Measurements from ENCODE around the gene NLRP6.
"Not testable (repeated sequence)": the region's sequence is repeated elsewhere in the genome, so short reads cannot be mapped to it uniquely, and the experiment has no call there.

Gene NLRP6

DNA sequence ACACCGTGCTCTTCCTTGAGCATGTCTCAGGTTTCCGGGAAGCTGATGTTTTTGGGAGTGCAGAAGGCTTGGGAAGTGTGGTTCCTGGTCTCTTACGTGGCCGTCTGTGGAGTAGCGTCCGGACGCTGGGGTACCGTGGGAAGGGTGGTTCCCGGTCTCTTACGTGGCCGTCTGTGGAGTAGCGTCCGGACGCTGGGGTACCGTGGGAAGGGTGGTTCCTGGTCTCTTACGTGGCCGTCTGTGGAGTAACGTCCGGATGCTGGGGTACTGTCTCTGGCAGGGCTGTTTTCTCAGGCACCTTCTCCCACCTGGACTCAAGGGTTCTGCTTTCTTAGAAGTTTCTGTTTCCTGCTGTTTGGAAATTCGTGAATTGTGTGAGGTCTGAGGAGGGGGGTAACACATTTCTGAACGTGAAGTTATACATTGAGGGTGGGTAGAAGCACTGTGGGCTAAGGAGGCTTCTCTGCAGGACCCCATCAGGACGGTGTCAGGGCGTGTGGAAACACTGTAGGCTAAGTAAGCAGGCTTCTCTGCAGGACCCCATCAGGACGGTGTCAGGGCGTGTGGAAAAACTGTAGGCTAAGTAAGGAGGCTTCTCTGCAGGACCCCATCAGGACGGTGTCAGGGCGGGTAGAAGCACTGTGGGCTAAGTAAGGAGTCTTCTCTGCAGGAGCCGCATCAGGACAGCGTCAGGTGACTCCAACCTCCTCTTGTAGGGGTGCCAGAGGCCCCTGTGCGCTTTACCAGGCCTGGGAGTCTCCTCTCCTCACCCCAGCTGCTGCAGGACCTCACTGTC is 47.8 kb downstream of the NLRP6 start:
- DNase-seq (ENCODE audit: low spot score) = no peak

- no peak for DNase-seq (ENCODE audit: low spot score)
These were observed 48.3 kb downstream of the NLRP6 start for GRCh38 chr11:326592-326841.

DNA sequence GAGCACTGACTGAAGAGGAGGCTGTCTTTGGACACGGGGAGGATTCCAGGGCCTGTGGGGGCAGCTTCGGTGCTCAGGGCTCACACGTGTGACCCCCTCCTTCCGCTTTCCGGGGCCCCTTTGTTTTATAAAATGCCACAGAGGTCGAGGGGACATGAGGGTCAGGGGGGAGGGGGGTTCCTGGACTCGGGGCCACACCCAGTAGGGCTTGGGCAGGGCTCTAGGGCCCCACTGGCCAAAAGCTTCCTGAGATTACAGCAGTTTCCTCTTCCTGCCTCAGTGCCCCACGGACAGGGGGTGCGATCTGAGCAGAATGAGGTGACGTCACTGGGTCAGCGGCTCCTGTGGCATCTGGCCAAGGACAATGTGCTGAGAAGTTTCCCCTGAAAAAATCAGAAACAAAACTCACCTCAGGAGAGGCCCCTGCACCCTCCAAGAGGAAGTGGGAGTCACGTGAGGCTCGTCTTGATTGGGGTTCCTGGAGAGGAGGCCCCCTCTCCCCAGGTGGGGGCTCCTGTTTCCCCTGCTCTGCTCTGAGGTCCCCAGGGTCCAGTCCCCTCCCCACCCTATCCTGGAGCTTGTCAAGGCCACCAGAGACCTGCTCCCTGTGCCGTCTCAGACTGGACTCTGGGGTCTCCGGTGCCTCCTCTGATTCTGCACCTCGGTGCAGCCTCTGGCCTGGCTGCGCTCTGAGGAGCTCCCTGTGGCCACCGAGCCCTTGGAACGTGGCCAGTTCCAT is 48.8 kb downstream of the NLRP6 start:
- peak; percentile 44 for DNase-seq (ENCODE audit: low spot score)

- no peak for DNase-seq (ENCODE audit: low spot score)
These were observed 49.3 kb downstream of the NLRP6 start for GRCh38 chr11:327581-327923.

DNA sequence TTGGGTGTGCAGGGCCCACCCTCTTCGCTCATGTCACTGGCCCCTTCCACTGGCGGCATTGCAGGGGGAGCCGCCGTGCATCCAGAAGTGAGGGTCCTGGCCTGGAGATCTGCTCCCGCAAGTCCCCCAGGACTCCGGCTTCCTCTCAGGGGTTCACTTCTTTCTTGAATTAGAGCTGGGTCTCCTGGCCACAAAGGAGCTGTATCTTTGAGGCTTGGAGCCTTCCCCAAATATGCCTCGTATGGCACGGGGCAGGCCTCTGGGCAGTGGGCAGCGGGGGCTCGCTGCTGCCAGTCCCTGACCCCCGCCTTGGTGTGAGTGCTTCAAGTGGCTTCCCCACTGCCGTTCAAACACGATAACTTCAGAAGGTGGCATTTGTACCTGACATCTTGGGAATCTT is 49.8 kb downstream of the NLRP6 start:
- no peak for DNase-seq (ENCODE audit: low spot score)

DNA sequence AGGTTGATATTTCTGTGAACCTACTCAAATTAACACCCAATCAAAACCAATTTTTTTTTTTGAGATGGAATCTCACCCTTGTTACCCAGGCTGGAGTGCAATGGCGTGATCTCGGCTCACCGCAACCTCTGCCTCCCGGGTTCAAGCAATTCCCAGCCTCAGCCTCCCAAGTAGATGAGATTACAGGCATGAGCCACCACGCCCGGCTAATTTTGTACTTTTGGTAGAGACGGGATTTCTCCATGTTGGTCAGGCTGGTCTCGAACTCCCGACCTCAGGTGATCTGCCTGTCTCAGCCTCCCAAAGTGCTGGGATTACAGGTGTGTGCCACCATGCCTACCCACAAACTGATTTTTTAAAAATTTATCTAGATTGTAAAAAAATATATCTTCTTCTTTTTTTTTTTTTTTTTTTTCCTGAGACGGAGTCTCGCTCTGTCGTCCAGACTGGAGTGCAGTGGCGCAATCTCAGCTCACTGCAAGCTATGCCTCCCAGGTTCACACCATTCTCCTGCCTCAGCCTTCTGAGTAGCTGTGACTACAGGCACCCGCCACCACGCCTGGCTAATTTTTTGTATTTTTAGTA is 50.4 kb downstream of the NLRP6 start:
- DNase-seq (ENCODE audit: low spot score) = not testable (repeated sequence)

GRCh38 chr11:329886-330253 is 51.7 kb downstream of the NLRP6 start:
- DNase-seq (ENCODE audit: low spot score) = no peak

DNA sequence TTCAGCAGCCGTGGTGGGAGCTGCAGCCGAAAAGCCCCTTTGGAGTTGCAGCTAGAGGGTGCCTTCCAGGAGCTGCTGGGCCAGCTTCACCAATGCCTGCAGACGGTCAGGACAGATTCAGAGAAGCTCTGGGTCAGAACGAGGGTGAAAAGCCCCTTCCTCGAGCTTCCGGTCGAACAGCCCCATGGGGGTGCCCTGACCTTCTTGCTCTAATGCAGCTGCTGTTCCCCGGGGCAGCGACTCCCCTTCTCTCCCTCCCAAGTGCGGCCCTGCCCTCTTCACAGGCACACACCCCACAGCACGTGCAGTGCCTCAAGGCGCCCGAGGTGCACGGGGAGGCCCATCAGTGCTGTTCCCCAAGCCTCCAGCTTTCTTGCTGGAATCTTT is 52.1 kb downstream of the NLRP6 start:
- DNase-seq (ENCODE audit: low spot score) = no peak

- DNase-seq (ENCODE audit: low spot score) = no peak
These were observed 52.6 kb downstream of the NLRP6 start for GRCh38 chr11:330694-331357.

- DNase-seq (ENCODE audit: low spot score) = no peak
These were observed 53.3 kb downstream of the NLRP6 start for GRCh38 chr11:331358-332060.

DNA sequence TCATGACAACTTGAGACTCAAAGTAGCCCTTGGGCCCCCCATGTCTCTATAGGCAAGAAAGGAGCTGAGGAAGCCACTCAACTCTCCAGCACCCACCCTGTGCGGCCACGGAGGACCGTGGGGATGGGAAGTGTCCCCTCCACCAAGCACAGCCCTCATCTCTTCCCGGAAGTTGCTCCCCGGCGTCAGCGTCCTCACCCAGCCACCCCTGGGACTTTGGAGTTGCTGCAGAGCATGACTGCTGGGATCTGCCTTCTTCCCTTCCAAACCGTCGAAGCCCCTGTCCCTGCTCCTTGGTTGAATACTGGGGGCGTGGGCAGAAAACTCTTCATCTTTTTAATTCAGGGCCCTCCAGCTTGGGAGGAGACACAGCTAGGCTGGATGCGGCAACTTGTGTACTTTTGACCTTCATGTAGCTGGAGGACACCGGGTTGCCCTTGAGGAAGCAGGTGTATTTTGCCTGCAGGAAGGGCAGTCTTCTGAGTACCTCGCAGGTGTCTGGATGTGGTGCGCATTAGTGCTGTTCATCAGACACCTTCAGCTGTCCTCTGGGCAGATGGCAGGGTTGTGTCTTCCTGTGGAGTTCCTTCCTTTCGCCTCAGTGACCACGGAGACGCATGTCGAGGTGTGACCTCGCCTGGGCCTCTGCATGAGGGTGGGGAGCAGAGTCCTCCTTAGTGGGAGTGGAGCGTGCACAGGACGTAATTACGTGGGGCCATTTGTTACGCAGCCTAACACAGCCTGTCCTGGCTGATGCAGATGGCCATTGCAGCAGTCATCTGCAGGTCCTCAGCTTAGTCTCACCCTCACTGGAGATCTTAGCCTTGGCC is 54.7 kb downstream of the NLRP6 start:
- no peak for DNase-seq (ENCODE audit: low spot score)

- not testable (repeated sequence) for DNase-seq (ENCODE audit: low spot score)
These were observed 55.5 kb downstream of the NLRP6 start for GRCh38 chr11:333616-334263.

DNA sequence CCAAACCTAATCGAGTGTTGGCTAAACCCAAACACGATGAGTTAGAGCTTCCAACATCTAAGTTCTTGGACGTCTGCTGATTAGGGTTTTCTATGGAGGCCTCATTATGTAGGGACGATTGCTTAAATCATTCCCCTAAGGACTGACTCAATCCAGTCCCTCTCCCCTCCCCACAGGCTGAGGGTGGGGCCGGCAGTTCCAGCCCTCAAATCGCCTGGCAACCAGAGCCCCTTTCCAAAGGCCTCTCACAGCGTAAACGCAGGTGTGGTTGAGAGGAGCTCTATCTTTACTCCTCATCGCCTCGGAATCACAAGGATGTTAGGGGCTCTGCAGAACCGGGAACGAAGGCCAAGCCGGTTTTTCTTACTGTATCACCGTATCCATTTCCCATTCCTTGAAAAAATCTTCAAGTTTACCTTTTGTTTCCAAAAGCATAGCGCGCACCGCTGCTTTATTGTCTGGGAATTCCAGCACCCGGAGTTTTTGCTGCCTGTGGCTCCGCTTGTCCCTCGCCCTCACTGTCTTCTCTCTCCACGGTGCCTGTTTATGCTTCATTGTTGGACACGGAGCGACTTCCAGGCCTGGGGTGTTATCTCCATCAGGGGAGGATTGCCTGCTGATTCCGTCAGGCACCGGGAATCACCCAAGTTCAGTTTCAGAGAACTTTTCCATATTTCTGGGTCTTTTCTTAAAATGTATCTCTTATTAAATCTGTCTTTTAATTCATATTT is 56.2 kb downstream of the NLRP6 start:
- no peak for DNase-seq (ENCODE audit: low spot score)

All from putamen (tissue), 1 donor.